ENCODE results near the gene ELOVL2.
"Not testable (repeated sequence)": the region's sequence is repeated elsewhere in the genome, so short reads cannot be mapped to it uniquely, and the experiment has no call there.

The ELOVL2 gene

DNA sequence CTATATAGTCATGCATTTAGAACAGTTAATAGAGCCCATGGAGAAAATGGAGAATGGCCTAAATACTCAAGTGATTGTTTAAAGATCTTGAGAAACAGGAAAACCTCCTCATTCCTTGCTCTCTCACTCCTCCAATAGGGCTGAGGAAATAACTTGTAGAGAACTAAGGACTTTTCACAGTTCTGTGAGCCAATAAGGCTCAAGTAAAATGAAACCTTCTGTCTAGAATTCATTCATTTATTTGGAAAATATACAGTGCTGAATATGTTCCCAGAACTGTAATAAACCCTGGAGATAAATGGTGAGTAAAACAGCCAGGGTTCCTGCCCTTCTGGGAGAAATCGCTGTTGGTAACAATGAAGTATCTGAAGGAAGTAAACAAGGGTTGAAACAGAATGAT lies 35.3 kb downstream of the ELOVL2 start:
- H3K27ac ChIP-seq: no peak overlapping the region
- no peak overlapping the region for H3K4me3 ChIP-seq
- no peak for DNase-seq (ENCODE audit: low spot score)
- TF ChIP-seq, protein P1, sequence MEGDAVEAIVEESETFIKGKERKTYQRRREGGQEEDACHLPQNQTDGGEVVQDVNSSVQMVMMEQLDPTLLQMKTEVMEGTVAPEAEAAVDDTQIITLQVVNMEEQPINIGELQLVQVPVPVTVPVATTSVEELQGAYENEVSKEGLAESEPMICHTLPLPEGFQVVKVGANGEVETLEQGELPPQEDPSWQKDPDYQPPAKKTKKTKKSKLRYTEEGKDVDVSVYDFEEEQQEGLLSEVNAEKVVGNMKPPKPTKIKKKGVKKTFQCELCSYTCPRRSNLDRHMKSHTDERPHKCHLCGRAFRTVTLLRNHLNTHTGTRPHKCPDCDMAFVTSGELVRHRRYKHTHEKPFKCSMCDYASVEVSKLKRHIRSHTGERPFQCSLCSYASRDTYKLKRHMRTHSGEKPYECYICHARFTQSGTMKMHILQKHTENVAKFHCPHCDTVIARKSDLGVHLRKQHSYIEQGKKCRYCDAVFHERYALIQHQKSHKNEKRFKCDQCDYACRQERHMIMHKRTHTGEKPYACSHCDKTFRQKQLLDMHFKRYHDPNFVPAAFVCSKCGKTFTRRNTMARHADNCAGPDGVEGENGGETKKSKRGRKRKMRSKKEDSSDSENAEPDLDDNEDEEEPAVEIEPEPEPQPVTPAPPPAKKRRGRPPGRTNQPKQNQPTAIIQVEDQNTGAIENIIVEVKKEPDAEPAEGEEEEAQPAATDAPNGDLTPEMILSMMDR (IDR thresholded peaks at IDR 0.05): no peak

DNA sequence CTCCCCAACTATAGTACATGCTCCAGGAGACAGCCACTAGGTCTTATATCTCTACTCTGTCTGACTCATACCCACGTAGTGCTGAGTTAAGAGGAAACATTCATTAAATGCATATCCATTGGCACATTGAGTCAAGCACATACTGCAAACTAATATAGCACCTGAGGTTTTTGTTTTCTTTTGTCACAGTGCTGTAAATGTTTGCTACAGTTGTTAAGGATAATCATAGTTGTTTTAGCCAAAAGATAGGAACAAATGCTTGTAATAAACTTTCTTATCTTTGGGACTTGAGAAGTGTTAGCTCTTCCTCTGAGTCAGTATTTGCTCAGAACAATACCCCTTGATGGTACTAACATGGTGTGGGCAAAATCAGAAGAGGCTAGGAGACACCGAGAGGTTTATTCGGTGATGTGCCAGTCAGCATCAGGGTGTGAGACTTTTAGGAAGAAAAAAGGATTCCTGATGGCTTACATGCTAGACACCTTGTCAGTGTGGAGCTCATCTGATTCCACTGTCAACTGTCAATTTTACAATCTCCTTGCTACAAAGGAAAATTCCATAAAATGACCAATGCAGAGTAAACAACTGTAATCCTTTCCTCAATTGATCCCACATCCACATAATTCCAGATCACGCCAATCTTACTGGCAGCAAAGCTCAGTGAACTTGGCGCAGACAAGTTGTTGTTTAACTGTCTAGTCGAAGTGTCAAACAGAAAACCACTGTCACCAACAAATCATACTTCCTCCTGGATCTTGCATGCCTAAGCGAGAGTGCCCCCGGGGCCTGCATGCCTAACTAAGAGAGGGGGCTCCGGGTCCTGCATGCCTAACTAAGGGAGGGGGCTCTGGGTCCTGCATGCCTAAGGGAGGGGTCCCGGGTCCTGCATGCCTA lies 36.1 kb downstream of the ELOVL2 start:
- H3K4me3 ChIP-seq: no peak overlapping the region
- no peak overlapping the region for H3K27ac ChIP-seq
- TF ChIP-seq, protein P1 (IDR thresholded peaks at IDR 0.05): no peak
- DNase-seq (ENCODE audit: low spot score): no peak

DNA sequence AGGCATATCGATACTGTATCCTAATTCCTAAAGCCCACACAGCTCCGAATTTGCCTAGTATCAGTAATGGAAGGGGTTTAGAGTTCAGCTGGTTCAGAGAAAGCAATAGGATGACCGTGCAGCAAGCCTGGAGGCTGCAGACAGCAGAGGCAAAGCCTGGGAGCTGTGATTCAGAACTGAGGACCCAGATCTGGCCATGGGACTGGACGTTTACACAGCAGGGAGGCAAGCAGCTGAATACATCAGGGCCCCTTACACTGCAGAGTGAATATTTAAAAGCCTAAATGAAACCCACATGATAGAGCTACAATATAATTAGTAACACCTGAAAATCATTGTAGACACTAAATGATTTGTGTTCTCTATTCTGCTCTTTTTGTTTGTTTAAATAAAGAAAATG lies 38.0 kb downstream of the ELOVL2 start:
- Histone ChIP-seq H3K27ac (no peak overlapping the region), H3K4me3 (no peak overlapping the region)
- DNase-seq (ENCODE audit: low spot score): no peak
- TF ChIP-seq, protein P1 (IDR thresholded peaks at IDR 0.05): no peak

DNA sequence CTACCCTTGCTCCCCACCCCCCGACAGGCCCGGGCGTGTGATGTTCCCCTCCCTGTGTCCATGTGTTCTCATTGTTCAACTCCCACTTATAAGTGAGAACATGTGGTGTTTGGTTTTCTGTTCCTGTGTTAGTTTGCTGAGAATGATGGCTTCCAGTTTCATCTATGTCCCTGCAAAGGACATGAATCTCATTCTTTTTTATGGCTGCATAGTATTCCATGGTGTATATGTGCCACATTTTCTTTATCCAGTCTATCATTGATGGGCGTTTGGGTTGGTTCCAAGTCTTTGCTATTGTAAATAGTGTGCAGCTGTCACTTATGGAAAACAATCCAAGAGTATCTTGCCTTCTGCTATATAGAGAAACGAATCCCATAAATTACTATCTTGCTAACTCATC lies 40.8 kb downstream of the ELOVL2 start:
- H3K27ac ChIP-seq; H3K4me3 ChIP-seq; DNase-seq (ENCODE audit: low spot score): not testable (repeated sequence)

DNA sequence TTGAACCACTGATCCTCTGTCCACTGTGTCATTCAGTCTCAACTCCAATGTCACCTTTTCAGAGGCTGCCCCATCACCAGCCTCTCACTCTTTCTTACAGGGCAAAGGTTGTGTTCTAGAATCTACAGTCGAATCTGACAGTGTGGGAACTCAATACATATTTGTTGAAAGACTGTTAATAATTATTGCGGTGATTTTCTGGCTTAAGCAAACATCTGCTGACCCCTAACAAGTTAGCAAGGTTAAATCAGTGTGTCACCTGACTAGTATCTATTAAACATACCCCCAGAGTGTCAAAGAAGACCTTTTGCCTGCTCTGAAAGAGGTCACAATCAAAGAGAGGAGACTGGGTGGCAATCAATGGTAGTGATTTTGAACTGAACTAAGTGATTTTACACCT lies 41.9 kb downstream of the ELOVL2 start:
- TF ChIP-seq, protein P1 (IDR thresholded peaks at IDR 0.05): no peak
- Histone ChIP-seq H3K27ac (no peak overlapping the region), H3K4me3 (no peak overlapping the region)

DNA sequence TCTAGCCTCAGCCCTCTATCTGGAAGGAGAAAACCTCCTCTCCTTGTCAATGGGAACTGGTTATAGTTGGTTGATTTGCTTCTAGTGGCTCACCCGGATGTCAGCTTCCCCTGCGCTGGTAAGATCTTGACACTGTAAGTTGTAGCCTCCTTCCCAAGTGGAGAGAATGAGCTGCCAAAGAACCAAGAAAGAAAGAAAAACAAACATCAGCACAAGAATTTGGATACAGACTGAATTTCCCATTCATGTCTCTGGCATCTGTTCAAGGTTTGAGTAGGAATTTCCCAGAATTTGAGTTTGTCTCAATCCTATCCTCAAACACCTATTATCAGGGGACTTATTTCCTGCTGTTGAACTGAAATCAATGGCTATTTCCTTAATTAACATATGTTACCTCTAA lies 44.1 kb downstream of the ELOVL2 start:
- TF ChIP-seq, protein P1 (IDR thresholded peaks at IDR 0.05): no peak
- Histone ChIP-seq H3K4me3 (no peak overlapping the region), H3K27ac (no peak overlapping the region)
- no peak for DNase-seq (ENCODE audit: low spot score)

More for the DNA sequence above, 41.9 kb downstream of the ELOVL2 start:
- no peak for DNase-seq (ENCODE audit: low spot score)

DNA sequence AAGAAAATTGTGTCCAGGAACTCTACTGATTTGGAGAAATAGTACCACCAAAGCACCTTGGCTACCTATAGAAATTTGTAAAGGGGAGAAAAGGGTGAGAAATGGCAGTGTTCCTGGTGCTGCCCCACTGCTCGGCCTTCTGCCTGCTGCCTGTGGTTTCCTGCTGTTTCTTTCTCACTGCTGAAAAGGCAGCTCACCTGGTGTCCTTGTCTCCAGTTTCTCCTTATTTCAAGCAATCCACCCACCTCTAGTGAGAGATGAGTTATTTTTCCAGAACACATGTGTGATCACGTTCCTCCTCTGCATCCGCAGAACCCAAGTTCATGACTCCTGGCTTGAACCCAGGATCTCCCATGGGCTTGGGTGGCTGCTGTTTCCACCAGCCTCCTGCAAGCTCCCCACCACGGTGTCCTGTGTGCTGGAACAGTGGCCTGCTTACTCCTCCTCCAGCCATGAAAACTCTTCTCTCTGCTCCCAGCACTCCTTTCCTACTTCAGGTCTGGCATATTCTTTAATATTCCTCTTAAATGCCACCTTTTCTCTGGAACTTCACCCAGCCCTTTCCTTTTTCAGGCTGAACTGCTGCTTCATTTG lies 48.9 kb downstream of the ELOVL2 start:
- TF ChIP-seq, protein P1 (IDR thresholded peaks at IDR 0.05): no peak
- H3K4me3 ChIP-seq: no peak overlapping the region
- no peak for DNase-seq (ENCODE audit: low spot score)
- no peak overlapping the region for H3K27ac ChIP-seq
